ENCODE data around the gene ERFL.
A peak's percentile ranks its signal among the peaks of the same experiment; 100 is the strongest.
"Not testable (repeated sequence)": the region's sequence is repeated elsewhere in the genome, so short reads cannot be mapped to it uniquely, and the experiment has no call there.

The ERFL gene

GRCh38 chr19:41940731-41941409 lies 12.6 kb upstream of the ERFL start:
- Histone ChIP-seq H3K36me3 (ENCODE audit: insufficient read depth, low read length) (no peaks in the 10 kb centered on the region), H3K9me3 (ENCODE audit: low read length) (no peaks in the 10 kb centered on the region), H3K27me3 (ENCODE audit: control insufficient read depth in 1 of 2, insufficient read depth in 2 of 2, low read length in 2 of 2) (peaks cover 23 to 52% of the 10 kb centered on the region in 2 donors), H3K9ac (ENCODE audit: low read length) (no peak overlapping the region), H3K4me3 (ENCODE audit: low read depth in 1 of 2, low read length in 2 of 2) (peak overlapping the region in 1 of 2 donors; percentile 32), H3K4me1 (ENCODE audit: insufficient read depth, low read length) (peaks cover 5% of the 10 kb centered on the region), H3K27ac (ENCODE audit: low read depth, low read length) (no peak overlapping the region)

GRCh38 chr19:41939861-41940730 lies 11.8 kb upstream of the ERFL start:
- H3K27me3 ChIP-seq (ENCODE audit: control insufficient read depth in 1 of 2, insufficient read depth in 2 of 2, low read length in 2 of 2) = peaks cover 27 to 59% of the 10 kb centered on the region in 2 donors
- H3K4me3 ChIP-seq (ENCODE audit: low read depth in 1 of 2, low read length in 2 of 2) = peak overlapping the region in 1 of 2 donors; percentile 32
- H3K36me3 ChIP-seq (ENCODE audit: insufficient read depth, low read length) = no peaks in the 10 kb centered on the region
- no peaks in the 10 kb centered on the region for H3K9me3 ChIP-seq (ENCODE audit: low read length)
- peaks cover 5% of the 10 kb centered on the region for H3K4me1 ChIP-seq (ENCODE audit: insufficient read depth, low read length)
- no peak overlapping the region for H3K27ac ChIP-seq (ENCODE audit: low read depth, low read length)
- no peak overlapping the region for H3K9ac ChIP-seq (ENCODE audit: low read length)

- not testable (repeated sequence) for H3K36me3 ChIP-seq (ENCODE audit: insufficient read depth, low read length); H3K27ac ChIP-seq (ENCODE audit: low read depth, low read length); H3K9ac ChIP-seq (ENCODE audit: low read length); H3K4me3 ChIP-seq (ENCODE audit: low read depth in 1 of 2, low read length in 2 of 2); H3K9me3 ChIP-seq (ENCODE audit: low read length); H3K4me1 ChIP-seq (ENCODE audit: insufficient read depth, low read length)
- peaks cover 31 to 64% of the 10 kb centered on the region in 2 donors for H3K27me3 ChIP-seq (ENCODE audit: control insufficient read depth in 1 of 2, insufficient read depth in 2 of 2, low read length in 2 of 2)
Observed at GRCh38 chr19:41939209-41939608, 11.0 kb upstream of the ERFL start.

- Histone ChIP-seq H3K27me3 (ENCODE audit: control insufficient read depth in 1 of 2, insufficient read depth in 2 of 2, low read length in 2 of 2) (peaks cover 42 to 71% of the 10 kb centered on the region in 2 donors), H3K27ac (ENCODE audit: low read depth, low read length) (no peak overlapping the region)
Observed at GRCh38 chr19:41937525-41938468, 9.5 kb upstream of the ERFL start.

GRCh38 chr19:41936961-41937360 lies 8.7 kb upstream of the ERFL start:
- no peak overlapping the region for H3K4me3 ChIP-seq (ENCODE audit: low read depth in 1 of 2, low read length in 2 of 2)
- no peak overlapping the region for H3K27ac ChIP-seq (ENCODE audit: low read depth, low read length)
- H3K4me1 ChIP-seq (ENCODE audit: insufficient read depth, low read length) = peaks cover 5% of the 10 kb centered on the region
- H3K36me3 ChIP-seq (ENCODE audit: insufficient read depth, low read length) = no peaks in the 10 kb centered on the region
- peaks cover 44 to 79% of the 10 kb centered on the region in 2 donors for H3K27me3 ChIP-seq (ENCODE audit: control insufficient read depth in 1 of 2, insufficient read depth in 2 of 2, low read length in 2 of 2)
- no peak overlapping the region for H3K9ac ChIP-seq (ENCODE audit: low read length)
- H3K9me3 ChIP-seq (ENCODE audit: low read length) = no peaks in the 10 kb centered on the region

More at GRCh38 chr19:41937525-41938468, 9.5 kb upstream of the ERFL start:
- no peak overlapping the region for H3K4me3 ChIP-seq (ENCODE audit: low read depth in 1 of 2, low read length in 2 of 2)
- H3K4me1 ChIP-seq (ENCODE audit: insufficient read depth, low read length) = peaks cover 5% of the 10 kb centered on the region
- H3K36me3 ChIP-seq (ENCODE audit: insufficient read depth, low read length) = no peaks in the 10 kb centered on the region
- no peak overlapping the region for H3K9ac ChIP-seq (ENCODE audit: low read length)
- no peaks in the 10 kb centered on the region for H3K9me3 ChIP-seq (ENCODE audit: low read length)

GRCh38 chr19:41936416-41936850 lies 8.2 kb upstream of the ERFL start:
- peaks cover 44 to 79% of the 10 kb centered on the region in 2 donors for H3K27me3 ChIP-seq (ENCODE audit: control insufficient read depth in 1 of 2, insufficient read depth in 2 of 2, low read length in 2 of 2)
- H3K27ac ChIP-seq (ENCODE audit: low read depth, low read length) = no peak overlapping the region

GRCh38 chr19:41935760-41936415 lies 7.6 kb upstream of the ERFL start:
- Histone ChIP-seq H3K27me3 (ENCODE audit: control insufficient read depth in 1 of 2, insufficient read depth in 2 of 2, low read length in 2 of 2) (peaks cover 44 to 79% of the 10 kb centered on the region in 2 donors), H3K9me3 (ENCODE audit: low read length) (no peaks in the 10 kb centered on the region), H3K4me1 (ENCODE audit: insufficient read depth, low read length) (peaks cover under 1% of the 10 kb centered on the region), H3K36me3 (ENCODE audit: insufficient read depth, low read length) (no peaks in the 10 kb centered on the region), H3K27ac (ENCODE audit: low read depth, low read length) (no peak overlapping the region), H3K4me3 (ENCODE audit: low read depth in 1 of 2, low read length in 2 of 2) (no peak overlapping the region), H3K9ac (ENCODE audit: low read length) (no peak overlapping the region)

More at GRCh38 chr19:41936416-41936850, 8.2 kb upstream of the ERFL start:
- H3K9ac ChIP-seq (ENCODE audit: low read length) = no peak overlapping the region
- H3K4me3 ChIP-seq (ENCODE audit: low read depth in 1 of 2, low read length in 2 of 2) = no peak overlapping the region
- peaks cover 5% of the 10 kb centered on the region for H3K4me1 ChIP-seq (ENCODE audit: insufficient read depth, low read length)
- H3K9me3 ChIP-seq (ENCODE audit: low read length) = no peaks in the 10 kb centered on the region
- H3K36me3 ChIP-seq (ENCODE audit: insufficient read depth, low read length) = no peaks in the 10 kb centered on the region

GRCh38 chr19:41934849-41935374 lies 6.7 kb upstream of the ERFL start:
- Histone ChIP-seq H3K9ac (ENCODE audit: low read length) (no peak overlapping the region), H3K4me3 (ENCODE audit: low read depth in 1 of 2, low read length in 2 of 2) (no peak overlapping the region), H3K27me3 (ENCODE audit: control insufficient read depth in 1 of 2, insufficient read depth in 2 of 2, low read length in 2 of 2) (peaks cover 52 to 81% of the 10 kb centered on the region in 2 donors), H3K9me3 (ENCODE audit: low read length) (no peaks in the 10 kb centered on the region), H3K4me1 (ENCODE audit: insufficient read depth, low read length) (no peaks in the 10 kb centered on the region), H3K27ac (ENCODE audit: low read depth, low read length) (no peak overlapping the region), H3K36me3 (ENCODE audit: insufficient read depth, low read length) (no peaks in the 10 kb centered on the region)

- no peak overlapping the region for H3K9ac ChIP-seq (ENCODE audit: low read length)
- no peaks in the 10 kb centered on the region for H3K9me3 ChIP-seq (ENCODE audit: low read length)
- no peak overlapping the region for H3K4me3 ChIP-seq (ENCODE audit: low read depth in 1 of 2, low read length in 2 of 2)
- peaks cover 63 to 84% of the 10 kb centered on the region in 2 donors for H3K27me3 ChIP-seq (ENCODE audit: control insufficient read depth in 1 of 2, insufficient read depth in 2 of 2, low read length in 2 of 2)
- peaks cover 3% of the 10 kb centered on the region for H3K4me1 ChIP-seq (ENCODE audit: insufficient read depth, low read length)
- H3K27ac ChIP-seq (ENCODE audit: low read depth, low read length) = no peak overlapping the region
- no peaks in the 10 kb centered on the region for H3K36me3 ChIP-seq (ENCODE audit: insufficient read depth, low read length)
Observed at GRCh38 chr19:41933693-41934426, 5.6 kb upstream of the ERFL start.

- Histone ChIP-seq H3K36me3 (ENCODE audit: insufficient read depth, low read length) (no peaks in the 10 kb centered on the region), H3K4me1 (ENCODE audit: insufficient read depth, low read length) (peaks cover 10% of the 10 kb centered on the region), H3K27ac (ENCODE audit: low read depth, low read length) (no peak overlapping the region), H3K4me3 (ENCODE audit: low read depth in 1 of 2, low read length in 2 of 2) (no peak overlapping the region), H3K27me3 (ENCODE audit: control insufficient read depth in 1 of 2, insufficient read depth in 2 of 2, low read length in 2 of 2) (peaks cover 65 to 91% of the 10 kb centered on the region in 2 donors), H3K9ac (ENCODE audit: low read length) (no peak overlapping the region), H3K9me3 (ENCODE audit: low read length) (no peaks in the 10 kb centered on the region)
Observed at GRCh38 chr19:41932720-41933332, 4.6 kb upstream of the ERFL start.

Data from muscle layer of colon (tissue), 2 donors.